ENCODE data around the gene GPR17. TPM values are rescaled to one million over a fixed set of nuclear protein-coding genes. Genes with fewer than 3 reads are reported as not detected.

The GPR17 gene
- total and polyA plus RNA-seq, 2 experiments from 2014 or later = 0.39 TPM; not detected in 1

- H3K4me2 ChIP-seq = no peak overlapping the region
- H3K27me3 ChIP-seq = no peaks in the 10 kb centered on the region
- no peaks in the 10 kb centered on the region for H3K36me3 ChIP-seq (replicated peaks; ENCODE audit: insufficient read depth, low read depth)
- no peak overlapping the region for H2AFZ ChIP-seq
- TF ChIP-seq, protein P1, sequence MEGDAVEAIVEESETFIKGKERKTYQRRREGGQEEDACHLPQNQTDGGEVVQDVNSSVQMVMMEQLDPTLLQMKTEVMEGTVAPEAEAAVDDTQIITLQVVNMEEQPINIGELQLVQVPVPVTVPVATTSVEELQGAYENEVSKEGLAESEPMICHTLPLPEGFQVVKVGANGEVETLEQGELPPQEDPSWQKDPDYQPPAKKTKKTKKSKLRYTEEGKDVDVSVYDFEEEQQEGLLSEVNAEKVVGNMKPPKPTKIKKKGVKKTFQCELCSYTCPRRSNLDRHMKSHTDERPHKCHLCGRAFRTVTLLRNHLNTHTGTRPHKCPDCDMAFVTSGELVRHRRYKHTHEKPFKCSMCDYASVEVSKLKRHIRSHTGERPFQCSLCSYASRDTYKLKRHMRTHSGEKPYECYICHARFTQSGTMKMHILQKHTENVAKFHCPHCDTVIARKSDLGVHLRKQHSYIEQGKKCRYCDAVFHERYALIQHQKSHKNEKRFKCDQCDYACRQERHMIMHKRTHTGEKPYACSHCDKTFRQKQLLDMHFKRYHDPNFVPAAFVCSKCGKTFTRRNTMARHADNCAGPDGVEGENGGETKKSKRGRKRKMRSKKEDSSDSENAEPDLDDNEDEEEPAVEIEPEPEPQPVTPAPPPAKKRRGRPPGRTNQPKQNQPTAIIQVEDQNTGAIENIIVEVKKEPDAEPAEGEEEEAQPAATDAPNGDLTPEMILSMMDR (IDR thresholded peaks at IDR 0.05; ENCODE audit: poor library complexity) = no peak
- no peak for TF ChIP-seq EZH2 (IDR thresholded peaks at IDR 0.05; ENCODE audit: borderline replicate concordance)
- no peak for TF ChIP-seq EZH2phosphoT487 (IDR thresholded peaks at IDR 0.05; ENCODE audit: low read depth, severe bottlenecking, unreplicated experiment)
- no peaks in the 10 kb centered on the region for H3K9me3 ChIP-seq (ENCODE audit: low read depth)
- no peaks in the 10 kb centered on the region for H4K20me1 ChIP-seq (ENCODE audit: insufficient read depth, poor library complexity, severe bottlenecking)
- H3K9me2 ChIP-seq (replicated peaks; ENCODE audit: insufficient read depth) = no peaks in the 10 kb centered on the region
- H3K4me3 ChIP-seq = no peak overlapping the region
- no peak overlapping the region for H3K27ac ChIP-seq
- H3K79me2 ChIP-seq = no peaks in the 10 kb centered on the region
- no peak for DNase-seq (ENCODE audit: low spot score)
- 80% methylated on average over 17 of the region's 17 CpGs for whole genome bisulfite sequencing (ENCODE audit: low lambda C conversion rate, missing lambda C conversion rate)
- H3K4me1 ChIP-seq (ENCODE audit: insufficient read depth) = no peaks in the 10 kb centered on the region
These were observed 4.3 kb downstream of the GPR17 start for GRCh38 chr2:127650041-127650784.

DNA sequence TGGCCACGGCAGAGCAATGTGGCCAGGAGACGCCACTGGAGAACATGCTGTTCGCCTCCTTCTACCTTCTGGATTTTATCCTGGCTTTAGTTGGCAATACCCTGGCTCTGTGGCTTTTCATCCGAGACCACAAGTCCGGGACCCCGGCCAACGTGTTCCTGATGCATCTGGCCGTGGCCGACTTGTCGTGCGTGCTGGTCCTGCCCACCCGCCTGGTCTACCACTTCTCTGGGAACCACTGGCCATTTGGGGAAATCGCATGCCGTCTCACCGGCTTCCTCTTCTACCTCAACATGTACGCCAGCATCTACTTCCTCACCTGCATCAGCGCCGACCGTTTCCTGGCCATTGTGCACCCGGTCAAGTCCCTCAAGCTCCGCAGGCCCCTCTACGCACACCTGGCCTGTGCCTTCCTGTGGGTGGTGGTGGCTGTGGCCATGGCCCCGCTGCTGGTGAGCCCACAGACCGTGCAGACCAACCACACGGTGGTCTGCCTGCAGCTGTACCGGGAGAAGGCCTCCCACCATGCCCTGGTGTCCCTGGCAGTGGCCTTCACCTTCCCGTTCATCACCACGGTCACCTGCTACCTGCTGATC lies 4.9 kb downstream of the GPR17 start:
- no peak overlapping the region for H3K4me2 ChIP-seq
- no peaks in the 10 kb centered on the region for H4K20me1 ChIP-seq (ENCODE audit: insufficient read depth, poor library complexity, severe bottlenecking)
- no peaks in the 10 kb centered on the region for H3K36me3 ChIP-seq (replicated peaks; ENCODE audit: insufficient read depth, low read depth)
- H3K27me3 ChIP-seq = no peaks in the 10 kb centered on the region
- no peak overlapping the region for H3K4me3 ChIP-seq
- H3K9me3 ChIP-seq (ENCODE audit: low read depth) = no peaks in the 10 kb centered on the region
- no peak for TF ChIP-seq EZH2 (IDR thresholded peaks at IDR 0.05; ENCODE audit: borderline replicate concordance)
- TF ChIP-seq EZH2phosphoT487 (IDR thresholded peaks at IDR 0.05; ENCODE audit: low read depth, severe bottlenecking, unreplicated experiment) = no peak
- TF ChIP-seq, protein P1 (IDR thresholded peaks at IDR 0.05; ENCODE audit: poor library complexity) = no peak
- no peak overlapping the region for H2AFZ ChIP-seq
- no peaks in the 10 kb centered on the region for H3K4me1 ChIP-seq (ENCODE audit: insufficient read depth)
- no peak for DNase-seq (ENCODE audit: low spot score)
- 93% methylated on average over 28 of the region's 28 CpGs for WGBS (ENCODE audit: low lambda C conversion rate, missing lambda C conversion rate)
- no peaks in the 10 kb centered on the region for H3K79me2 ChIP-seq
- no peak overlapping the region for H3K27ac ChIP-seq
- H3K9me2 ChIP-seq (replicated peaks; ENCODE audit: insufficient read depth) = no peaks in the 10 kb centered on the region

GRCh38 chr2:127651381-127651809 lies 5.4 kb downstream of the GPR17 start:
- H3K4me1 ChIP-seq (ENCODE audit: insufficient read depth) = no peaks in the 10 kb centered on the region
- H3K79me2 ChIP-seq = no peaks in the 10 kb centered on the region
- no peaks in the 10 kb centered on the region for H3K36me3 ChIP-seq (replicated peaks; ENCODE audit: insufficient read depth, low read depth)
- no peaks in the 10 kb centered on the region for H3K27me3 ChIP-seq
- H3K27ac ChIP-seq = peak overlapping the region; percentile 31
- H3K9me2 ChIP-seq (replicated peaks; ENCODE audit: insufficient read depth) = no peaks in the 10 kb centered on the region
- no peak overlapping the region for H3K4me3 ChIP-seq
- H4K20me1 ChIP-seq (ENCODE audit: insufficient read depth, poor library complexity, severe bottlenecking) = no peaks in the 10 kb centered on the region
- TF ChIP-seq EZH2phosphoT487 (IDR thresholded peaks at IDR 0.05; ENCODE audit: low read depth, severe bottlenecking, unreplicated experiment) (no peak), EZH2 (IDR thresholded peaks at IDR 0.05; ENCODE audit: borderline replicate concordance) (no peak)
- TF ChIP-seq, protein P1 (IDR thresholded peaks at IDR 0.05; ENCODE audit: poor library complexity) = no peak
- H2AFZ ChIP-seq = no peak overlapping the region
- no peaks in the 10 kb centered on the region for H3K9me3 ChIP-seq (ENCODE audit: low read depth)
- no peak for DNase-seq (ENCODE audit: low spot score)
- no peak overlapping the region for H3K4me2 ChIP-seq
- 96% methylated on average over 29 of the region's 29 CpGs for WGBS (ENCODE audit: low lambda C conversion rate, missing lambda C conversion rate)
